Smooth muscle cell of trachea (primary cell): ENCODE measurements around the gene ARHGEF3. TPM values are rescaled to one million over a fixed set of nuclear protein-coding genes. Genes with fewer than 3 reads are reported as not detected.

ENCODE experiments used
- total RNA-seq: library from RNA; depleted of rRNA; stranded (reverse); fragments of >200 nt; gene quantifications from 2 replicates; pipeline ENCODE4 v1.2.1, GENCODE V29; 2014

ARHGEF3 gene
- total RNA-seq: 16.7 and 28.3 TPM in 2 replicates

GRCh38 chr3:56801662-56802377 lies at the start of gene ARHGEF3:
TSS of gene ARHGEF3 (minus strand) at chr3:56801949. CDS start at chr3:56801798, 151 bp downstream.

GRCh38 chr3:56683122-56683817 lies 118.5 kb downstream of the ARHGEF3 start, which contains the start of gene TASOR:
TSS of gene TASOR (minus strand) at chr3:56683265. CDS start at chr3:56683006, 259 bp downstream.

Other genes starting within 250 kb of the ARHGEF3 start
- 14.7 and 24.4 TPM in 2 replicates for gene CCDC66, start 244.8 kb downstream of the ARHGEF3 start, total RNA-seq
- 66.0 and 97.2 TPM in 2 replicates for gene TASOR, start 118.7 kb downstream of the ARHGEF3 start, total RNA-seq